Progenitor cell of endocrine pancreas (in vitro differentiated cells): ENCODE results near the gene NMUR1. TPM values are rescaled to one million over a fixed set of nuclear protein-coding genes. Genes with fewer than 3 reads are reported as not detected.
A peak's percentile ranks its signal among the peaks of the same experiment; 100 is the strongest.

Experiments used
- DNase-seq: peaks from one replicate; pipeline ENCODE4 v3.0.0; 2021; ENCODE audit warnings: low spot score; ENCODE audit not compliant: unreplicated experiment
- H3K27ac Mint-ChIP-seq: 2 replicates; pipeline ENCODE4 v1.8.0; 2021; ENCODE audit warnings: mild to moderate bottlenecking, moderate library complexity, mixed read lengths
- H3K27me3 Mint-ChIP-seq: 2 replicates; pipeline ENCODE4 v1.8.0; 2021; ENCODE audit warnings: mixed read lengths
- H3K36me3 Mint-ChIP-seq: 2 replicates; pipeline ENCODE4 v1.8.0; 2022; ENCODE audit warnings: mixed read lengths; ENCODE audit not compliant: insufficient read depth
- H3K4me1 Mint-ChIP-seq: 2 replicates; pipeline ENCODE4 v1.8.0; 2021; ENCODE audit warnings: low read depth, mixed read lengths
- H3K4me3 Mint-ChIP-seq: 2 replicates; pipeline ENCODE4 v1.8.0; 2021; ENCODE audit warnings: low read depth, mild to moderate bottlenecking, moderate library complexity, mixed read lengths
- H3K9me3 Mint-ChIP-seq: 2 replicates; pipeline ENCODE4 v1.8.0; 2021; ENCODE audit warnings: low read depth, mixed read lengths
- CTCF ChIP-seq: fragments of 200-600 bp; sonication (generic); IDR thresholded peaks from one replicate; pipeline ENCODE4 v1.5.0; 2021; ENCODE audit warnings: antibody characterized with exemption, mild to moderate bottlenecking; ENCODE audit not compliant: unreplicated experiment
- total RNA-seq: library from RNA; stranded (reverse); gene quantifications from 2 replicates; pipeline ENCODE4 v1.2.1, GENCODE V29; 2021

Gene NMUR1
- total RNA-seq, 1 donor from 2014 or later: not detected

DNA sequence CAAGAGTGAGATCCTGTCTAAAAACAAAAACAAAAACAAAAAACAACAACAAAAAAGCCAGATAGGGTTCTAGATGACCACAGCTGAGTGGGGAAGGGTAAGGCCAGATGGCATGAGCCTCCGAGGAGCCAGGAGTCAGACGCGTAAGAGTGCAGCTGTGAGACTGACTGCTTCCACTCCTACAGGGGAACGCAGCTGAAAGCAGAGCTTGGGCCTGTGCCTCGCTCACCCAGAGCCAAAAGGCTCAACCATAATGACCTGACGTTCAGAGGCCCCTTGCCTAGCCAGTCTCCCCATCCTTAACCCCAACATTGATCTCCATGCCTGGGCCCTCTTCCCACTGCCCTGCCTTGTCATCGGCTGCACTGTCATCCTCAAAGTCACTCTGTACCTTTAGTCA, 39.4 kb downstream of the NMUR1 start:
- Mint-ChIP-seq H3K36me3 (peaks cover 2% of the 10 kb centered on the region), H3K27ac (no peak overlapping the region), H3K27me3 (no peaks in the 10 kb centered on the region), H3K9me3 (peaks cover 9% of the 10 kb centered on the region), H3K4me3 (no peak overlapping the region), H3K4me1 (no peaks in the 10 kb centered on the region)
- DNase-seq: no peak
- TF ChIP-seq CTCF: no peak

DNA sequence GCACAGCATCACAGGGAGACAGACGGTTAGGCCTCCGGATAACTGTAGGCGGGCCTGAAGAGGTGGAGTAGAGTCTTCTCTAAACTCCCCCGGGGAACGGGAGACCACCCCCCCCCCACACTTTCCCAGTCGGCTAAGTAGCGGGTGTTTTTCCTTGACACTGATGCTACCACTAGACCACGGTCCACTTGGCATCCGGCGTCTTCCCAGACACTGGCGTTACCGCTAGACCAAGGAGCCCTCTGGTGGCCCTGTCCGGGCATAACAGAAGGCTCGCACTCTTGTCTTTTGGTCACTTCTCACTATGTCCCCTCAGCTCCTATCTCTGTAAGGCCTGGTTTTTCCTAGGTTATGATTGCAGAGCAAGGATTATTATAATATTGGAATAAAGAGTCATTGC, 40.3 kb downstream of the NMUR1 start:
- no peaks in the 10 kb centered on the region for H3K4me1 Mint-ChIP-seq
- peaks cover 2% of the 10 kb centered on the region for H3K36me3 Mint-ChIP-seq
- TF ChIP-seq CTCF: peak; percentile 30
- H3K9me3 Mint-ChIP-seq: peaks cover 9% of the 10 kb centered on the region
- H3K4me3 Mint-ChIP-seq: no peak overlapping the region
- no peak for DNase-seq
- no peaks in the 10 kb centered on the region for H3K27me3 Mint-ChIP-seq
- no peak overlapping the region for H3K27ac Mint-ChIP-seq

DNA sequence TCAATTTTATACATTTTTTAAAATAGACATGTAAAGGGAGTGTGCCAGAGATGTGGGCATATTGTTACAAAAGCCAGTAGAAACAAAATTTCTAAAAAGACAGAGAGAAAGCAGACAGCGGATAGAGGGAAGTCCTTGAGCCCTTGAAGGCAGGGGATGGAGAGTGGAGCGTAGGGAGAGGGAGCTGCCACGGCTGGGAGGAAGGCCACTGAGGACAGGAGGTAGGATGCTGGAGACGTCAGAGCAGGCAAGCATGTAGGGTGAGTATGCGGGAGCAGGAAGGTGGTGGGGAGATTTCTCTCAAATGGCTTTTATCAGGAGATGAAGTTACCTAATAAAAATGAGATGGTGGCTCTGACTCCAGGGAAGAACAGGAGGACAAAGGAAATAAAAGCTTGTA, 41.9 kb downstream of the NMUR1 start:
- Mint-ChIP-seq H3K36me3 (peaks cover 2% of the 10 kb centered on the region), H3K4me3 (no peak overlapping the region), H3K9me3 (peaks cover 9% of the 10 kb centered on the region), H3K27me3 (no peaks in the 10 kb centered on the region), H3K4me1 (no peaks in the 10 kb centered on the region), H3K27ac (no peak overlapping the region)
- no peak for DNase-seq
- TF ChIP-seq CTCF: no peak

DNA sequence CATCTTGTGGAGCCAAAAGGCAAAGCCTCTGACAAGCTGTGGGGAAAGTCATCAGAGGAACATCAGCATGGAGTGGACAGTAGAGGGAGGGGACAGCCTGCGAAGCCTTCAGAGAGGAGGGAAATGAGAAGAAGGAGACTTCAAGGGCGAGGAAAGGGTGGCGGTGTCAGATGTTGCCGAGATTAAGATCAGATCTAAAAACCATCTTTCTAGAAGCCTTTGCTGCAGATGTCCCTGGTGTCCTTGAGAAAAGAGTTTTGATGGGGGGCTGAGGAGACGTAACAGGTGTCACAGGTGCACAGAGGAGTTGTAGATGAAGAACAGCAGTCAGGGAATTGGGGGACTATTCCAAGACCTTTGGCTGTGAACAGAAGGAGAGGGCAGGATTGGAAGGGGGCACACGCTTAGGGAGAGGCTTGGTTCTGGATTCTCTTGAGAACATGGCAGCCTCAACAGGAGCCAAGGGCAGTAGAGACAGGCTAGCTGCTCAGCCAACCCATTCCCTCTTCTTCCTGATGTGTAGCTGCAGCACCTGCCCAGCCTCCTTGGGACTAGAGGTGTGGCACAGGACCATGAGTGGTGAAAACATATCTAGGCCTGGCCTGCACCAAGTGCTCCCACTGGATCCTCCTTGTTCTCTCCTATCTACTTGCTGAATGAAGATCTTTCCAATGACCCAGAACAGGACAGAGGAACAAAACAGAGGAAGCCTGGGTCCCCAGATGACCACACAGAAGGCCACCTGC, 43.2 kb downstream of the NMUR1 start:
- Mint-ChIP-seq H3K27ac (no peak overlapping the region), H3K9me3 (peaks cover 9% of the 10 kb centered on the region), H3K4me3 (no peak overlapping the region), H3K27me3 (peaks cover 3% of the 10 kb centered on the region), H3K4me1 (no peaks in the 10 kb centered on the region), H3K36me3 (peaks cover 2% of the 10 kb centered on the region)
- no peak for TF ChIP-seq CTCF
- no peak for DNase-seq

DNA sequence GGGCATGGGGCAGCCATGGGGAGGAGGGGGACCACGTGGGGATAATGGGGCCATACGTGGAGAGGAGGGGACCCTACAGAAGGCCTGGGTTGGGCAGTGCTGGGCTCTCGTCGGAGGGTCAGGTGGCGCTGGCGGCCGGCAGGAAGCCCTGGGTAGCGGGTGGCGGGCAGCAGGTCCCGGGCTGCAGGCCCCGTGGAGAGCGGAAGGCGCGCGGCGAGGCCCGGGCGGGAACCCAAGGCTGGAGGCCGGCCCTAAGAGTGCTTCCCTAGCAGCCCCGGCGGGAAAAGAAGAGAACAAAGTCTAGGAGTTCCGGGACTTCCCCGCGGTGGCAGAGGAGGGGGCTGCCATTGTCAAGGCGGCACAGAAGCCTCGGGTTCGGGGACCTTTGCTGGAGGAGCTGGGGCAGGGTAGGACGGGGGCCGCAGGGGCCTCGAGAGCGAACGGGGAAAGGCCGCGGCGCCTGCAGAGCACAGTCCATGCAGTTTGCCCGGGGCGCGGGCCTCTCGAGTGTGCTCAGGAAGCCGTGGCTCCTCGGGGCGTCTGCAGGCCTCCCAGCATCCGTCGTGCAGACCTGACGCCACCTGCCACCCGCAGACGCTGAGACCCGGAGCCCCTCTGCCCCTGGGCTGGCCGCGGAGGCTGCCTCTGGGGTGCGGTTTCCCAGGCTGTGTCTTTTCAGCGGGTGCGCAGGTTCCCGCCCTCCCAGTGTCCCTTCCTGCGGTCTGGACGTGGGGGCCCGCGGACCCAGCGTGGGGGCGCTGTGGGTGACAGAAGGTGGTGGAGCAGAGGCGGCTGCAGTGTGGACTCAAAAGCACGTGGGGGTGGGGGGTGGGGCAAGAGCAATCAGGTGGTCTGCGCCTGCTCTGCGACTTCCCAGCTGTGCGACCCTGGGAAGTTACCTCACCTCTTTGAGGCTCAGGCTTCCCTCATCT, 46.6 kb downstream of the NMUR1 start:
- H3K36me3 Mint-ChIP-seq: peaks cover under 1% of the 10 kb centered on the region
- DNase-seq: no peak

More for the DNA sequence above, 46.6 kb downstream of the NMUR1 start:
- Mint-ChIP-seq H3K4me3 (no peak overlapping the region), H3K9me3 (peaks cover 1% of the 10 kb centered on the region), H3K27ac (no peak overlapping the region), H3K27me3 (peaks cover 6% of the 10 kb centered on the region), H3K4me1 (no peaks in the 10 kb centered on the region)
- TF ChIP-seq CTCF: no peak
